ENCODE measurements around the gene MFN2. TPM values are rescaled to one million over a fixed set of nuclear protein-coding genes. Genes with fewer than 3 reads are reported as not detected.

MFN2 gene
- total and polyA plus RNA-seq, 9 of the 15 experiments (the other 6 are each of a cell fraction or from before 2014, with no cell fraction given): 10.5 to 158 (median 87.1) TPM

DNA sequence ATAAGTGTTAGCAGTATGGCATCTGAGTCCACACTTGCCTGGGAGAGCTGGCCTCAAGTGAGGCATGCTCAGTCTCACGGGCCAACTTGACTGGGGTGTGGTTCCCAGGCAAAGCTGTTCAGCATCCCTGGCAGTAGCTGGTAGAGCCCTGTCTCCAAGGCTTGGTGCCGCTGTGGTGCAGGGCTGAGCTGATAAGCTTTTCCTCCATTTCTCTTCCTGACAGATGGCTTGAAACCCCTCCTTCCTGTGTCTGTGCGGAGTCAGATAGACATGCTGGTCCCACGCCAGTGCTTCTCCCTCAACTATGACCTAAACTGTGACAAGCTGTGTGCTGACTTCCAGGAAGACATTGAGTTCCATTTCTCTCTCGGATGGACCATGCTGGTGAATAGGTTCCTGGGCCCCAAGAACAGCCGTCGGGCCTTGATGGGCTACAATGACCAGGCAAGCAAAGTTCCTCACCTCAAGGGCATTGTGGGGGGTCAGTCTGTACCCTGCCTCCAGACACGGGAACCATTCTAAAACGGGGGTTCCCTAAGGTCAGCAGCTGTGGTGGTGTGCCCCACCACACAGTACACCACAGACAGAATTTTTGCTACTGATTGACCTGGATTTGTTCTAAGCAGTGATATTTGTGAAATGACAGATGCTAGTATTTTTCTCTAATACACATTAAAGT lies 25.4 kb downstream of the MFN2 start (continued):
- TF ChIP-seq ZNF584 (CRISPR knock-in tag; IDR thresholded peaks at IDR 0.05; ENCODE audit: low read depth): no peak
- peak; percentile 97 for TF ChIP-seq NCOR1 (IDR thresholded peaks at IDR 0.05)
- TF ChIP-seq ZNF124 (CRISPR knock-in tag; IDR thresholded peaks at IDR 0.05): no peak
- TF ChIP-seq JUND (IDR thresholded peaks at IDR 0.05; ENCODE audit: borderline replicate concordance, low read depth, low read length): peak; percentile 62; the same call in 1 of the 2 replicates
- peak; percentile 75; the same call in 2 of the 3 replicates for TF ChIP-seq JUND (tag; IDR thresholded peaks at IDR 0.05; ENCODE audit: borderline replicate concordance, low read depth, low read length)
- TF ChIP-seq, protein P1, sequence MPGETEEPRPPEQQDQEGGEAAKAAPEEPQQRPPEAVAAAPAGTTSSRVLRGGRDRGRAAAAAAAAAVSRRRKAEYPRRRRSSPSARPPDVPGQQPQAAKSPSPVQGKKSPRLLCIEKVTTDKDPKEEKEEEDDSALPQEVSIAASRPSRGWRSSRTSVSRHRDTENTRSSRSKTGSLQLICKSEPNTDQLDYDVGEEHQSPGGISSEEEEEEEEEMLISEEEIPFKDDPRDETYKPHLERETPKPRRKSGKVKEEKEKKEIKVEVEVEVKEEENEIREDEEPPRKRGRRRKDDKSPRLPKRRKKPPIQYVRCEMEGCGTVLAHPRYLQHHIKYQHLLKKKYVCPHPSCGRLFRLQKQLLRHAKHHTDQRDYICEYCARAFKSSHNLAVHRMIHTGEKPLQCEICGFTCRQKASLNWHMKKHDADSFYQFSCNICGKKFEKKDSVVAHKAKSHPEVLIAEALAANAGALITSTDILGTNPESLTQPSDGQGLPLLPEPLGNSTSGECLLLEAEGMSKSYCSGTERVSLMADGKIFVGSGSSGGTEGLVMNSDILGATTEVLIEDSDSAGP (CRISPR knock-in tag; IDR thresholded peaks at IDR 0.05): peak; percentile 49; the same call in 1 of the 2 replicates
- peak; percentile 67; the same call in 1 of the 2 replicates for TF ChIP-seq LEF1 (IDR thresholded peaks at IDR 0.05)
- TF ChIP-seq XRCC4 (IDR thresholded peaks at IDR 0.05; ENCODE audit: extremely low read depth, insufficient read depth, insufficient read length): no peak
- TF ChIP-seq ETV1 (tag; conservative IDR thresholded peaks at IDR 0.05; ENCODE audit: low read depth): peak; percentile 86
- peak; percentile 71; the same call in 1 of the 2 replicates for TF ChIP-seq CC2D1A (IDR thresholded peaks at IDR 0.05)
- peak; percentile 94 for TF ChIP-seq SMARCA4 (IDR thresholded peaks at IDR 0.05)
- TF ChIP-seq, protein P2, sequence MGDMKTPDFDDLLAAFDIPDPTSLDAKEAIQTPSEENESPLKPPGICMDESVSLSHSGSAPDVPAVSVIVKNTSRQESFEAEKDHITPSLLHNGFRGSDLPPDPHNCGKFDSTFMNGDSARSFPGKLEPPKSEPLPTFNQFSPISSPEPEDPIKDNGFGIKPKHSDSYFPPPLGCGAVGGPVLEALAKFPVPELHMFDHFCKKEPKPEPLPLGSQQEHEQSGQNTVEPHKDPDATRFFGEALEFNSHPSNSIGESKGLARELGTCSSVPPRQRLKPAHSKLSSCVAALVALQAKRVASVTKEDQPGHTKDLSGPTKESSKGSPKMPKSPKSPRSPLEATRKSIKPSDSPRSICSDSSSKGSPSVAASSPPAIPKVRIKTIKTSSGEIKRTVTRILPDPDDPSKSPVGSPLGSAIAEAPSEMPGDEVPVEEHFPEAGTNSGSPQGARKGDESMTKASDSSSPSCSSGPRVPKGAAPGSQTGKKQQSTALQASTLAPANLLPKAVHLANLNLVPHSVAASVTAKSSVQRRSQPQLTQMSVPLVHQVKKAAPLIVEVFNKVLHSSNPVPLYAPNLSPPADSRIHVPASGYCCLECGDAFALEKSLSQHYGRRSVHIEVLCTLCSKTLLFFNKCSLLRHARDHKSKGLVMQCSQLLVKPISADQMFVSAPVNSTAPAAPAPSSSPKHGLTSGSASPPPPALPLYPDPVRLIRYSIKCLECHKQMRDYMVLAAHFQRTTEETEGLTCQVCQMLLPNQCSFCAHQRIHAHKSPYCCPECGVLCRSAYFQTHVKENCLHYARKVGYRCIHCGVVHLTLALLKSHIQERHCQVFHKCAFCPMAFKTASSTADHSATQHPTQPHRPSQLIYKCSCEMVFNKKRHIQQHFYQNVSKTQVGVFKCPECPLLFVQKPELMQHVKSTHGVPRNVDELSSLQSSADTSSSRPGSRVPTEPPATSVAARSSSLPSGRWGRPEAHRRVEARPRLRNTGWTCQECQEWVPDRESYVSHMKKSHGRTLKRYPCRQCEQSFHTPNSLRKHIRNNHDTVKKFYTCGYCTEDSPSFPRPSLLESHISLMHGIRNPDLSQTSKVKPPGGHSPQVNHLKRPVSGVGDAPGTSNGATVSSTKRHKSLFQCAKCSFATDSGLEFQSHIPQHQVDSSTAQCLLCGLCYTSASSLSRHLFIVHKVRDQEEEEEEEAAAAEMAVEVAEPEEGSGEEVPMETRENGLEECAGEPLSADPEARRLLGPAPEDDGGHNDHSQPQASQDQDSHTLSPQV (IDR thresholded peaks at IDR 0.05): peak; percentile 97
- TF ChIP-seq, protein P3, sequence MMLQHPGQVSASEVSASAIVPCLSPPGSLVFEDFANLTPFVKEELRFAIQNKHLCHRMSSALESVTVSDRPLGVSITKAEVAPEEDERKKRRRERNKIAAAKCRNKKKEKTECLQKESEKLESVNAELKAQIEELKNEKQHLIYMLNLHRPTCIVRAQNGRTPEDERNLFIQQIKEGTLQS (IDR thresholded peaks at IDR 0.05): no peak
- TF ChIP-seq, protein P3 (CRISPR knock-in tag; conservative IDR thresholded peaks at IDR 0.05): peak; percentile 28; the same call in 1 of the 2 replicates
- 0 out of 2 replicates have a peak, but pooled peaks have one; percentile 31 for TF ChIP-seq XRCC5 (IDR thresholded peaks at IDR 0.05; ENCODE audit: low read depth, low read length)
- peak; percentile 80; the same call in 1 of the 2 replicates for TF ChIP-seq PHB2 (IDR thresholded peaks at IDR 0.05; ENCODE audit: low read depth)
- peak in 1 of 2 experiments; percentile 53; a peak in 1 of 4 replicates for TF ChIP-seq TBL1XR1 (IDR thresholded peaks at IDR 0.05; ENCODE audit: low read length in 2 of 2)
- TF ChIP-seq, protein P4, sequence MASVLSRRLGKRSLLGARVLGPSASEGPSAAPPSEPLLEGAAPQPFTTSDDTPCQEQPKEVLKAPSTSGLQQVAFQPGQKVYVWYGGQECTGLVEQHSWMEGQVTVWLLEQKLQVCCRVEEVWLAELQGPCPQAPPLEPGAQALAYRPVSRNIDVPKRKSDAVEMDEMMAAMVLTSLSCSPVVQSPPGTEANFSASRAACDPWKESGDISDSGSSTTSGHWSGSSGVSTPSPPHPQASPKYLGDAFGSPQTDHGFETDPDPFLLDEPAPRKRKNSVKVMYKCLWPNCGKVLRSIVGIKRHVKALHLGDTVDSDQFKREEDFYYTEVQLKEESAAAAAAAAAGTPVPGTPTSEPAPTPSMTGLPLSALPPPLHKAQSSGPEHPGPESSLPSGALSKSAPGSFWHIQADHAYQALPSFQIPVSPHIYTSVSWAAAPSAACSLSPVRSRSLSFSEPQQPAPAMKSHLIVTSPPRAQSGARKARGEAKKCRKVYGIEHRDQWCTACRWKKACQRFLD (CRISPR knock-in tag; IDR thresholded peaks at IDR 0.05): peak; percentile 85
